HCT116 (cell line): ENCODE measurements around the gene KNSTRN. TPM values are rescaled to one million over a fixed set of nuclear protein-coding genes. Genes with fewer than 3 reads are reported as not detected.

Source experiments
- ATAC-seq: fragments of 200-7000 bp; cut with Tn5 transposase; 2 replicates; pipeline ENCODE4 v1.9.1; 2020; ENCODE audit warnings: mild to moderate bottlenecking, moderate library complexity
- BruUV-seq: library from RNA; stranded (reverse); fragments of 400-500 nt; replicated peaks from 2 replicates; lab custom pipeline; 2021; lab: Mats Ljungman, UMichigan
- CTCF ChIA-PET: fragments of 300-600 bp; sonication (Branson Sonifier 250); formaldehyde crosslinking; loops from one replicate; lab custom pipeline; 2021; ENCODE audit warnings: antibody characterized with exemption; lab: Charles Lee
- POLR2A ChIA-PET: fragments of 300-600, 350-600 bp; sonication (Branson Sonifier 250); formaldehyde crosslinking; loops from one replicate; lab custom pipeline; 2021; ENCODE audit warnings: antibody characterized with exemption; lab: Charles Lee
- RAD21 ChIA-PET, 2 experiments: fragments of 300-600 bp; sonication (Branson Sonifier 250); formaldehyde crosslinking; loops; one replicate each; lab custom pipeline; 2023; ENCODE audit warnings: low total read pairs in 2 of 2; ENCODE audit not compliant: uncharacterized antibody in 2 of 2, unreplicated experiment in 2 of 2, low non-redundant PET in 1 of 2; lab: Charles Lee
- DNase-seq: peaks from one replicate; pipeline ENCODE4 v3.0.0-alpha.2; 2010; ENCODE audit warnings: low read depth, low spot score
- H2AFZ ChIP-seq: fragments of 200-600 bp; shearing (Covaris generic), sonication (generic); 2 replicates; pipeline ENCODE4 v1.6.1; 2017; ENCODE audit warnings: low read depth, mixed run types, mixed read lengths, antibody characterized with exemption, low read length; ENCODE audit not compliant: poor library complexity, severe bottlenecking
- H3K27ac ChIP-seq: 2 replicates; pipeline ENCODE4 v1.5.1; 2012; ENCODE audit warnings: low read depth, low read length
- H3K27me3 ChIP-seq: fragments of 200-600 bp; sonication (generic); 2 replicates; pipeline ENCODE4 v1.6.1; 2016; ENCODE audit warnings: mixed run types, low read length, mixed read lengths; ENCODE audit not compliant: insufficient read depth
- H3K36me3 ChIP-seq, 2 experiments: fragments of 200-500 bp in 1 of 2; fragments of 200-600 bp in 1 of 2; sonication (Bioruptor generic) in 1 of 2; sonication (generic) in 1 of 2; 2 replicates each; pipeline versions ENCODE4 v1.5.1 to v1.6.1; 2014 to 2016; ENCODE audit warnings: low read length in 2 of 2, inconsistent platforms in 1 of 2, mixed read lengths in 1 of 2, mixed run types in 1 of 2; ENCODE audit not compliant: insufficient read depth in 2 of 2, control insufficient read depth in 1 of 2
- H3K4me1 ChIP-seq, 2 experiments: fragments of 200-600 bp in 1 of 2; sonication (generic) in 1 of 2; 2 replicates each; pipeline versions ENCODE4 v1.5.1 to v1.6.1; 2012 to 2017; ENCODE audit warnings: low read length in 2 of 2, inconsistent platforms in 1 of 2, mild to moderate bottlenecking in 1 of 2, mixed read lengths in 1 of 2, mixed run types in 1 of 2, moderate library complexity in 1 of 2; ENCODE audit not compliant: insufficient read depth in 2 of 2, control insufficient read depth in 1 of 2
- H3K4me2 ChIP-seq: fragments of 200-600 bp; sonication (generic); 2 replicates; pipeline ENCODE4 v1.6.1; 2017; ENCODE audit warnings: mixed run types, low read length, mixed read lengths
- H3K4me3 ChIP-seq, 2 experiments: fragments of 200-600 bp in 1 of 2; sonication (generic) in 1 of 2; replicated peaks in 1 of 2; 2 replicates each; pipeline ENCODE4 v1.5.1; 2011 to 2016; ENCODE audit warnings: low read length in 2 of 2, control low read depth in 1 of 2, low read depth in 1 of 2, mild to moderate bottlenecking in 1 of 2, mixed read lengths in 1 of 2, mixed run types in 1 of 2
- H3K79me2 ChIP-seq: fragments of 200-600 bp; sonication (generic); 2 replicates; pipeline ENCODE4 v1.6.1; 2017; ENCODE audit warnings: mild to moderate bottlenecking, mixed run types, low read length, moderate library complexity, mixed read lengths; ENCODE audit not compliant: insufficient read depth
- H3K9ac ChIP-seq: fragments of 200-600 bp; sonication (generic); 2 replicates; pipeline ENCODE4 v1.6.1; 2016; ENCODE audit warnings: low read length, mixed read lengths
- H3K9me2 ChIP-seq: fragments of 200-600 bp; sonication (generic), shearing (Covaris generic); 2 replicates; pipeline ENCODE4 v1.6.1; 2017; ENCODE audit warnings: mixed run types, mild to moderate bottlenecking, moderate library complexity; ENCODE audit not compliant: insufficient read depth
- H3K9me3 ChIP-seq, 2 experiments: fragments of 200-500 bp in 1 of 2; fragments of 200-600 bp in 1 of 2; sonication (Bioruptor generic) in 1 of 2; sonication (generic) in 1 of 2; 2 replicates each; pipeline ENCODE4 v1.6.1; 2014 to 2017; ENCODE audit warnings: low read length in 2 of 2, mixed read lengths in 2 of 2, inconsistent platforms in 1 of 2, low read depth in 1 of 2, mild to moderate bottlenecking in 1 of 2, mixed run types in 1 of 2, moderate library complexity in 1 of 2; ENCODE audit not compliant: control insufficient read depth in 1 of 2, insufficient read depth in 1 of 2
- H4K20me1 ChIP-seq: fragments of 200-600 bp; sonication (generic), shearing (Covaris generic); 2 replicates; pipeline ENCODE4 v1.6.1; 2017; ENCODE audit warnings: mixed run types, mild to moderate bottlenecking, moderate library complexity; ENCODE audit not compliant: insufficient read depth
- REST ChIP-seq: IDR thresholded peaks from 2 replicates; pipeline ENCODE4 v1.6.1; 2012; ENCODE audit warnings: low read depth
- ZBTB33 ChIP-seq: IDR thresholded peaks from 2 replicates; pipeline ENCODE4 v1.6.1; 2011; ENCODE audit warnings: mild to moderate bottlenecking, low read length, moderate library complexity; ENCODE audit not compliant: insufficient replicate concordance; ENCODE audit errors: extremely low read depth
- intact Hi-C: fragments of 100-400 bp; cut with micrococcal nuclease; formaldehyde crosslinking; loops from 2 replicates; pipeline ENCODE4 v1.10.0; 2022
- total RNA-seq: library from RNA; stranded (reverse); gene quantifications from one replicate; pipeline ENCODE4 v1.2.1, GENCODE V29; 2021; ENCODE audit not compliant: unreplicated experiment
- TF ChIP-seq, protein P1 (sequence below): IDR thresholded peaks from 2 replicates; pipeline ENCODE4 v1.6.1; 2012

Gene KNSTRN
- total RNA-seq, 1 experiment from 2014 or later, result 84.1 TPM

DNA sequence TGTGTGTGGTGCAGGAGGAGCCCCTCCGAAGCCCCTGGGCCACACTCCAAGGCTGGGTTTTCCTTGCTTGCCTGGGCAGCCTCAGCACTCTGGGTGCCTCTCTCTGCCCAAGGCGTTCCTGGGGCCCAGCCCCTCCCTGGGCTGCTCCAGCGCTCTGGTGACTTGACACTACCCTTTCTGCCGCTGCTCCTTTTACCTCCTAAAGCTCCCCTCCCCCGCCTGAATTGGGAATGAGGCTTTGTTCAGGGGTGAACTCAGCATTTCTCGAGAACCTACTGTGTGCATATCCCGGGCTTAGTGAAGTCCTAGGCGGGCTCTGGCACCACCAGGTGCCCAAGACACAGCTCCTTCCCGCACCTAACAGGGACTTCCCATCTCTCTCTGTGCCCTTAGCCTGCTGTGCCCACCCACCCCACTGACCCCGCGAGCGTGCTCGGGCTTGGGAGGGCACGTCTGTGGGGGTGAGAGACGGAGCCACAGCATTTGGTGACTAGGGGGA is 57.0 kb downstream of the KNSTRN start:
- H3K9me3 ChIP-seq, result no peaks in the 10 kb centered on the region
- peaks cover 29% of the 10 kb centered on the region for H3K79me2 ChIP-seq
- no peaks in the 10 kb centered on the region for H3K36me3 ChIP-seq
- peak overlapping the region; percentile 97 for H3K4me2 ChIP-seq
- POLR2A ChIA-PET, result interaction anchor here (0.6 to 1.4 kb wide), 2 partner anchors 34 to 70 kb away, joined by 3 to 6 read pairs; partner anchors contain the start of gene IVD
- TF ChIP-seq, protein P1, sequence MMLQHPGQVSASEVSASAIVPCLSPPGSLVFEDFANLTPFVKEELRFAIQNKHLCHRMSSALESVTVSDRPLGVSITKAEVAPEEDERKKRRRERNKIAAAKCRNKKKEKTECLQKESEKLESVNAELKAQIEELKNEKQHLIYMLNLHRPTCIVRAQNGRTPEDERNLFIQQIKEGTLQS, result no peak
- TF ChIP-seq REST (no peak), ZBTB33 (no peak)
- CTCF ChIA-PET, result interaction anchor here (0.7 to 1.6 kb wide), 8 partner anchors 9 to 453 kb away, joined by 3 to 5 read pairs (median 3); no protein-coding TSS in a partner anchor
- H3K4me1 ChIP-seq, result peaks cover 10 to 26% of the 10 kb centered on the region in 2 experiments
- DNase-seq (no peak), ATAC-seq (no peak)
- no peak overlapping the region for H3K27ac ChIP-seq
- no TSS peak for BruUV-seq
- RAD21 ChIA-PET, result no interaction called here
- intact Hi-C loops, result no loop called here
- no peaks in the 10 kb centered on the region for H3K9me2 ChIP-seq
- peak overlapping the region; percentile 60 for H3K9ac ChIP-seq
- H3K4me3 ChIP-seq, result peak overlapping the region; percentile 60 to 63
- H4K20me1 ChIP-seq, result no peaks in the 10 kb centered on the region
- no peak overlapping the region for H2AFZ ChIP-seq
- no peaks in the 10 kb centered on the region for H3K27me3 ChIP-seq
